DOHH2 (cell line): ENCODE results near the gene C15orf61.

Experiments
- CTCF ChIP-seq: fragments of 200-600 bp; sonication (generic); IDR thresholded peaks from one replicate; pipeline ENCODE4 v1.5.1; 2014; ENCODE audit warnings: antibody characterized with exemption, mild to moderate bottlenecking, low read depth, low read length; ENCODE audit not compliant: poor library complexity, severe bottlenecking
- EZH2phosphoT487 ChIP-seq: fragments of 200-600 bp; sonication (generic); IDR thresholded peaks from 2 replicates; pipeline ENCODE4 v1.6.1; 2017; ENCODE audit warnings: borderline replicate concordance, mild to moderate bottlenecking, antibody characterized with exemption, low read length, moderate library complexity, mixed read lengths

DNA sequence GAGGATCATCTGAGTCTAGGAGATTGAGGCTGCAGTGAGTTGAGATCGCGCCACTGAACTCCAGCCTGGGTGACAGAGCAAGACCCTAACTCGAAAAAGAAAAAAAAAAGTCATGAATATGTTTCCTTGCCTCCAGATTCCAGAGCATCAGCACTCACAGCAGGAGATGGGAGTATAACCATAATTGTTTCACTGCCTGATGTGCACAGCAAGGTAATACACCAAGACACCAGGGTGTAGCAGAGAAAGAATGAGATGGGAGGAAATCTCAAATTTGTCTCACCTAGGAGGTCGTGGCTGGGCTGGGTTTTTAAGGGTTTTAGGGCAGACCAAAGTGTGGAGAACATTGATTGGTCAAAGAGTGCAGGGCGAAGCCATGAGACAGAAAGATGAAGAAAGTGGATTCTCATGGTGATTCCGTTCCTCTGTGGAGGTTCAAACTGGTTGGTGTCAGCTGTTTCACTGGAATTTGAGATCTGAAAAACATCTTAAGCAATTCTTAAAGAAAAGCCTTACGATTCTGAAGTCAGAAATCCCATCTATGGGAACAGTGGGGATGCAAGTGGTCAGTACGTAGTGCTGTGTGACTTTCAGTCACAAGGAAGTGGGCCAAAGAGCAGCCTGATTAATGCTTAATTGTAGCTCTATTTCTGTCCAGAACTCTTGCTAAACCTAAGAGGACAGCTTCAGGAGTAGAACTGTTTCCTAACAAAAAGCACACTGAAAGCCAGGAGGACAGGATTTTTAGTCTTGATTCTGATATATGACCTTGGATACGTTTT is 7.8 kb upstream of the C15orf61 start:
- TF ChIP-seq CTCF (no peak), EZH2phosphoT487 (no peak)
